ENCODE measurements around the gene STK11IP.

DNA sequence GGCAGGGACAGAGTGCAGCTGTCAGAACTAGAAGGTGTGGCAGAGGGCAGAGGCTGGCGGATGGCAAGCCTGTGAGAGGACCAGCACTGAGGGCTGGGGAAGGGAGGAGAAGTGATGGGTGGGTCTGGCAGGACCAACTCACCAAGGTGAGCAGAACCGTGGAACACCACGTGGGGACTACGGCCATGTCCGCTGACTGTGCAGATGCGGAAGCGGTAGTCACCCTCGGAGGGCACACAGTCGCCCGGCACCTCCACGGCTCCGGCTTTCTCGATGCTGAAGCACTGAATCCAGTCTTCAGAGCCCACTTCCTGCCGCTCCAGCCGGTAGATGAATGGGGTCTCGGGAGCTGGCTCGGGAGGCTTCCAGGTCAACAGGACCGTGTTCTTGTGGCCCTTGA lies 30.5 kb upstream of the STK11IP start:
- TF ChIP-seq POLR2A (IDR thresholded peaks at IDR 0.05; ENCODE audit: low read length) (no peak), GATA1 (IDR thresholded peaks at IDR 0.05; ENCODE audit: low read depth, low read length) (no peak)

All from erythroblast (primary cell).